CD4-positive, alpha-beta T cell treated with Interleukin-2 at 100 ng/mL for 4 hours (primary cell): ENCODE results near the gene CHSY3.

ENCODE experiments used
- DNase-seq: peaks from one replicate; pipeline ENCODE4 v3.0.0-alpha.2; 2020; ENCODE audit warnings: low spot score

Gene CHSY3

DNA sequence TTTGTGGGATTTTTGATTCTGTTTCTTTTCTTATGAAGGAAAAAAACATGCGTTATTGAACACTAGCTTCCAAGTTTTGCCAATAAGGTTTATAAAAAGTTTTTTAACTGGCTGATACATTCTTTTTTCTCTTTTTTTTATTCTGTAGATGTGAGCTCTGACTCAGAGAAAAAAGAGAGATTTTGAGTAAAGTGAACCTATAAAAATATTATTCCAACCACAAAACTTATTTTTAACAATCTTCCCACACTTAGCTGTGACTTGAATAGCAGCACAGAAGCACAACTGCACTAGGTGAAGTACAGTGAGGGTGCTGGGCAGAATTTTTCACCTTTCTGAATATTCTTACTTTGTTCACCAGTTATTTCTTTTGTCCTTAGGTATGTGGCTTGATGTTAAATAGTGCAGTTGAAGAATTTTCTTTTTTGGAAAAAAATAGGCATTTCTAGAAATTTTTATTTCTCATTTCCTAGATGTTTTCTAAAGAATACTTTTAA is 41.6 kb downstream of the CHSY3 start:
- DNase-seq = no peak

DNA sequence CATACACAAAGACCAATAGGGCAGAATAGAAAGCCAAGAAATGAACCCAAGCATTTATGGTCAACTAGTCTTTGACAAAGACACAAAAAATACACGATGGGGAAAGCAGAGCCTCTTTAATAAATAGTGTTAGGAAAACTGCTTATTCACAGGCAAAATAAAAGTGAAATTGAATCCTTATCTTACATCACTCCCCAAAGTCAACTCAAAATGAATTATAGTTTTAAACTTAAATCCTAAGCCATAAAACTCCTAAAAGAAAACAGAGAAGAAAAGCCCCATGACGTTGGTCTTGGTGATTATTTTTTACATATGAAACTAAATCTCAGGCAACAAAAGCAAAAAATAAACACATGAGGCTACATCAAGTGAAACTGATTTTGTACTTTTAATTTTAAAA is 46.8 kb downstream of the CHSY3 start:
- DNase-seq = no peak

- no peak for DNase-seq
These were observed 54.3 kb downstream of the CHSY3 start for GRCh38 chr5:129958581-129958980.

DNA sequence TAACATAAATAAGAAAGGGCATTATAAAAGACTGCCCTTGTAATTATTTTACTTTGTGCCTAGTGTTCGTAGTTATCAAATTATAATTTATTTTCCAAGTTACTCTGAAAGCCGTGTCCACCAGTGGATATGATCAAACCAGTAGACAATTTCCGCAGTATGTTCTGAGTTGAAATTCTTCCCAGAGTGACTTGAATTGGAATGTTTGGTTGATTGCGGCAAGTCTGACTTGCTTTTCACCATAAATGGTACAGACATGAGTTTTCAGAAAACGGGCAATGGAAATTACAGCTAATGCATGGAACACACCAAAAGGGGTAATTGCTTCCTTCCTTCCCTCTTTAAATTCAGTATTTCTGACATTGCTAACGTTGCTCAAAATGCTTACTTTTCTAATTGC is 56.6 kb downstream of the CHSY3 start:
- no peak for DNase-seq

DNA sequence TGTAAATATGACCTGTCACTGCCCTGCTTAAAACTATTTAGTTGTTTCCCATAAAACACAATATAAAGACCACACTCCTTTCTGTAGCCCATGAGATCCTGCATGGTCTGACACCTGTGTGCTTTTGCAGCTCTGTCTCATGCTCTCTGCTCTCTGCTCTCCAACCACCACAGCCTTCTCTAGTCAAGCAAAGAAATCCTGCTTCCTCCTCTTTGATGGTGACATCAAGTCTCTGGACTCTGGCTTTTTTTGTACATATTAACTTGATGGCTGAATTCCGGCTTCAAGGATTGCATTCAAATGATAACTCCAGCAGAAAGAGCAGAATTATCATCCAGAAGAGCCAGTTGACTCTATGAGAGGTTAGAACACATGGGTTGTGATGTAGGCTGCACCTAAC is 58.2 kb downstream of the CHSY3 start:
- no peak for DNase-seq

GRCh38 chr5:129963359-129963758 is 59.1 kb downstream of the CHSY3 start:
- DNase-seq = no peak

DNA sequence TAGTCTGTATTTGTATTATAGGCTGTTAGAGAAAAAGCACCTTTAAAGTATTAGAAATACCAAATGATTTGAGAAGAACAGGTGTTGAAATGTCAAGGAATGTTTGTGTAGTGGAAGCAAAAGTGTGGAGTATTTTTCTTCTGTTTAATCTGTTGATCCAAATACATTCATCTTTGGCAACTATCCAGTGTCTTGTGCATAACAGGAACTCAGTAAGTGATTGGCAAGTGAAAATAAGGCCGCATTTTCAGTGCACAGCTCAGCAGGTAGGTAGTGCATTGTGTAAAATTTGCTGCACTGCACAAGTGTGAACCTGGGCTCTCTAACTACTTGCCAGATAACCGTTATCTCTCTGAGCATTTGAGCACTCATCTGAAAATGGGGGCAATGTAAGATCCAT is 61.8 kb downstream of the CHSY3 start:
- no peak for DNase-seq

- no peak for DNase-seq
These were observed 67.4 kb downstream of the CHSY3 start for GRCh38 chr5:129971714-129972113.

DNA sequence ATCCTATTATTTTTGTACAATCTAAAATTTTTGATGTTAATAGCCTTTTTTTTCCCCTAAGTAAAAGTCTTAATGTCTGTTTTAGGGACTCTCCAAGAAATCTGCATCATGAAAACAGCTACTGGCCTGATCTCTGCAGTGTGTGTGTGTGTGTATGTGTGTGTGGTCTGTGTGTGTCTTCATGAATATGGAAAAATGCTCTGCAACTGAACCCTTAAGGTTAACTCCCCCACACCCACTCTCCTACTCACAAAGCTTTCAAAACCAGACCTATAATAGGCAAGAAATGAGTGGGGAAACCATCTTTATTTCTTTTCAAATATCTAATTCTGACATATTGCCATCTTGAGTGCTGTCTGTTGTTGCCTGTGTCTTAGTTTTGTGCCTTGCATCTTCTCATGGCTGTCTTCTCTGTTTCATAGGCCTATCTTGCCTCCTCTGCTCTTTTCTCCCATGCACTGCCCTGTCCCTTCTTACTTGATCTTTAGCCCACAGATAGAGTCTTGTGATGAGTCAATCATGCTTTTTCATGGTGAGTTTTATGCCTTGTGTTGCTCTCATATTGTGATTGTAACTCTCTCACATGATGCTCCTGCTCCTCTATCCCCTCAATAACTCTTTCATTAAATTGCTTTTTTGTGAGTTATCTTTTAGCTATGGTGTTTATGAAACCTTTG is 68.3 kb downstream of the CHSY3 start:
- no peak for DNase-seq

- DNase-seq = no peak
These were observed 69.6 kb downstream of the CHSY3 start for GRCh38 chr5:129973716-129974426.

GRCh38 chr5:129977810-129978209 is 73.5 kb downstream of the CHSY3 start:
- DNase-seq = no peak

DNA sequence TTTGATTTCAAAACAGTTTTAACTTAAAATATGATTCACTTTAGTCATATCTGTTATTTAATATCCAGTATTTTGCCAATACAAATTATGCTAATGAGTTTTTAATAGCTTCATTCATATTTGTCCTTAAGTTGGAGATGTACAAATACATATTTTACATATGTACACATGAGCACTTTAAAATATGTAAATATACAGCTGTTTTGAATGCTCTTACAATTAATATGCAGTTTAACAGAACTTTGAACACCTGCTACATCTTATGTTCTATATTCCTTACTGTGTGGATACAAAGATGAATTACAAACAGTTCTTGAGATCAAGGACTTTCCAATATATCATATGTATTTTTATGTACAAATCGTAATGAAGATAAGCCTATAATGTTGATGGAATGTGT is 74.0 kb downstream of the CHSY3 start:
- DNase-seq = no peak

DNA sequence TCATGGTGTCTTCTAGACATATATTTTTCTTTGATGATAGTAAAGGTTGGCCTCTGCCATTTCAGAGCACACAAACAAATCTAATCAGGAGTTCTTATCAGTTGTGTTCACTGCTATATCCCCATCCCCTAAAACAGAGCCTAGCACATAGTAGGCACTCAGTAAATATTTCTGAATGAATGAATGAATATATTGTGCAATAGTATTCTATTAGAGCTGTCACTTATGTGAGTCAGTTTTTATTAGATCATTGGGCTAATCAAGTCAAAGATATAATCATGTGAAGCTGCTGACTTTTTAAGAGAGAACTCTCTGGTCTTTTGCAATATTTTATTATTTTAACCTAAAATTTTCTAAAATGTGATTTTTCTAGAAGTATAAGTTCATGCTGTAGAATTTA is 84.2 kb downstream of the CHSY3 start:
- DNase-seq = no peak

DNA sequence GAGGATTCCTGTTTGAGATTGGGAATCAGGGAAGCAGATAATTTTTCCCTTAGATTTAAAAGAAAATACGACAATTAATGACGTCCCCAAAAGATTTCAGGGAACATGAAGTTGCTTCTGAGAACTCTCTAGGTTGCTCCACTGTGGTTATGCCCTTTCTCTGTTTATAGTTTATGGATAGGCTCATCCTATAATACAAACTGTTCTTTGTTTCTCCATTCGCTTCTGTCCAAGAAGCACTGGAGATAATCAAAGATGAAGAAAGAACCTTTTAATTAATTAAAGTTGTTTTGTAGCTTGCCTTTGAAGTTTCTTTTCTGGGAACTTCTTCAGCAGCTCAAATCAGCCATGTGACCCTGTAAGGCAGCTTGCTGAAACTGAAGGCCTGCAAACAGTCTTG is 87.5 kb downstream of the CHSY3 start:
- DNase-seq = no peak

- DNase-seq = no peak
These were observed 92.6 kb downstream of the CHSY3 start for GRCh38 chr5:129996896-129997295.

DNA sequence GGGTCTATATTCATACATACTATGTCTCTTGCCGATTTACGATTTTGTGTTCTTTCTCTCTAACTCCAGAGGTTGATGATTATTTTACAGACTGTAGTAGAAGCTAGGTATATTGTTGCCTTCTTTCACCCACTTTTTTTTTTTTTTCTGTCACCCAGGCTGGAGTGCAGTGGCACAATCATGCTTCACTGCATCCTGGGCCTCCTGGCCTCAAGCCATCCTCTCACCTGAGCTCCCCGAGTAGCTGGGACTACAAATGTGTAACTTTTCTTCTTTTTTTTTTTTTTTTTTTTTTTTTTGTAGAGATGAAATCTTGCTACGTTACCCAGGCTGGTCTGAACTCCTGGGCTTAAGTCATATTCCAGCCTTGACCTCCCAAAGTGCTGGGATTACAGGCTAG is 96.2 kb downstream of the CHSY3 start:
- no peak for DNase-seq

- no peak for DNase-seq
These were observed 97.9 kb downstream of the CHSY3 start for GRCh38 chr5:130002183-130002582.

DNA sequence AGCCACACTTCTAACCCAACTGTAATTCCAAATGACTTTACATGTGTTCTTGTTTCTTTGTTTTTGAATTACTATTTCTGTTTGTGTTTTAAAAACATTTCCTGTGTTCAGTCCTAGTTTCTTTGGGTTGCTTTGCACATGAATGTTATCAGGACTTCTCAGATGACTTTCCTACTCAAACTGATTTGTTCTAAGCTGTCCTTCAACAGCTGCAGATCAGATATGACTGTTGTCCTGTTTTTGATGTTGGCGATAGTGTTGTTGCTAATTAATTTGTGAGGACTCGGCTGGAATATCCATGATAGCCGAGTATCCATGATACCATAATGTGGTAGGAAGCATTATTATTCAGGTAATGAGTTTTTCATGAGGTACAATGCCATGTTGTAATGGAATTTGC is 98.6 kb downstream of the CHSY3 start:
- no peak for DNase-seq

GRCh38 chr5:130011986-130012385 is 107.7 kb downstream of the CHSY3 start:
- DNase-seq = no peak

DNA sequence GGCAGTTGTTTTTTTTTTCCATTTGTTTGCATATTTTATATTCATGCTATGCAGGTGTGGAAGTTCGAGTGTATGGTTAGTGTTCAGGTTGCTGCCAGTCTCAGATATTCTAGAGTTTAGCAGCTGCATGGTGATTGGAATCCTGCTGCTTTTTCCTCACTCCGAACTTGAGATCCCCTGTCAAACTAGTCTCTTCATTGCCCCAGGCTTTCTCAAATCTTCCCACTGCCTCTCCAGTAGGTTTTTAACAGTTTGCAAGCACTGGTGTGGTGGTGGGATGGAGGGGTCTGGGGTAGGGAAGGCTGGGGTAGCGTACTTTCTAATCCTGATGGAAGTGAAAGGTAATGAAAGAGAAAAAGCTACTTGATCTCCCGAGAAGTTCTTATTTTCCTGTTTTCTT is 112.9 kb downstream of the CHSY3 start:
- no peak for DNase-seq

- DNase-seq = no peak
These were observed 114.4 kb downstream of the CHSY3 start for GRCh38 chr5:130018641-130019040.

DNA sequence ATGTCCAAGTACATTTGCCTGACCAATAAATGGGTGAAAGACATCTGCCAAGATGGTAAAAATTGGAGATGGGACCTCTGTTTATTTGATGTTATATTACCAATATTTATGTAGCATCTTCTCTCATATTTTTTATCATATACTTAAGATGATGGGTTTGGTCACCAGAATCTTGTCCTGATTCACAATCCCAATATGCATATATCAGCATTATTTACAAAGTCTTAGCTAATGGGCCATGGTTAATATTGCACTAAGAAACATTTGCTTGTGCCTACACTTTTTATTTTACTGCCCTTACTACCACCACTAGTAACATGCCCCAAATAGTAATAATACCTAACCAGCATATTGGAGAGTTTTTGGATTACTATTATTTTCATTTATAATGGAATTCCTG is 116.7 kb downstream of the CHSY3 start:
- no peak for DNase-seq

DNA sequence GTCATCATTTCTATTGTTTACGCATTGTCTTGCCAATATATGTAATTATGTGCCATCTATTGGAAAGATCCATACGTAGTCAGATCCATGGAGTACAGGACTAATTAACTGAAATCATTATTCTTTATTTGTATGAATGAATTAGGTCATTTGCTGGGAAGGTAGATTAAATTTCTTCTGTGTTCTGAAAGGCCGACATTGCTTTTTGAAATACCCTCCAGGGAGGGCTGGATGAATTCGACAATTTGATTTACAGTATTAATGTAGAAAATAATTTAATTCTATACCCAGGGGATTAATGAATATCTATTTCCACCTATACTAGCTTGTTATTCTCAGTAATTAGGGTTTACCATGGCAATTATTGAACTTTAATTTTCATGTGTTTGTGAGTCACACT is 117.6 kb downstream of the CHSY3 start:
- no peak for DNase-seq

GRCh38 chr5:130023604-130024003 is 119.3 kb downstream of the CHSY3 start:
- no peak for DNase-seq
